K562 (cell line): ENCODE results near the gene MARCHF5. TPM values are rescaled to one million over a fixed set of nuclear protein-coding genes. Genes with fewer than 3 reads are reported as not detected.

Experiments used
- ARID1B ChIP-seq: fragments of 450-650 bp; IDR thresholded peaks from 2 replicates; pipeline ENCODE4 v1.6.1; 2016; ENCODE audit warnings: antibody characterized with exemption, mild to moderate bottlenecking, inconsistent platforms
- BRD4 ChIP-seq: fragments of 200-600 bp; sonication (generic); IDR thresholded peaks from 2 replicates; pipeline ENCODE4 v1.6.1; 2017; ENCODE audit warnings: inconsistent platforms
- COPS2 ChIP-seq: fragments of 450-650 bp; conservative IDR thresholded peaks from 2 replicates; pipeline ENCODE4 v1.6.1; 2016; ENCODE audit warnings: mild to moderate bottlenecking, moderate library complexity
- FOXK2 ChIP-seq, 2 experiments: fragments of 450-650 bp; IDR thresholded peaks in 1 of 2; conservative IDR thresholded peaks in 1 of 2; 2 replicates each; pipeline ENCODE4 v1.6.1; 2016; ENCODE audit warnings: low read depth in 2 of 2, mild to moderate bottlenecking in 1 of 2
- GTF3C2 ChIP-seq: IDR thresholded peaks from 3 replicates; pipeline ENCODE4 v1.6.1; 2011; ENCODE audit warnings: borderline replicate concordance, mild to moderate bottlenecking, moderate library complexity; ENCODE audit not compliant: insufficient read length; ENCODE audit errors: extremely low read depth
- HMG20B ChIP-seq: fragments of 250-450 bp; sonication (Bioruptor Pico); IDR thresholded peaks from 2 replicates; pipeline ENCODE4 v1.5.0; 2021; ENCODE audit warnings: mild to moderate bottlenecking
- MGA ChIP-seq: fragments of 450-650 bp; IDR thresholded peaks from 2 replicates; pipeline ENCODE4 v1.6.1; 2016; ENCODE audit warnings: mild to moderate bottlenecking, moderate library complexity
- POLR2G ChIP-seq: fragments of 200-400 bp; formaldehyde crosslinking; IDR thresholded peaks from 2 replicates; pipeline ENCODE4 v1.6.1; 2017; ENCODE audit warnings: low read depth, mild to moderate bottlenecking, antibody characterized with exemption, low read length, moderate library complexity
- RBFOX2 ChIP-seq: fragments of 200-400 bp; formaldehyde crosslinking; IDR thresholded peaks from 2 replicates; pipeline ENCODE4 v1.6.1; 2017; ENCODE audit warnings: low read depth, mild to moderate bottlenecking, low read length, moderate library complexity
- STAT5B ChIP-seq: fragments of 250-450 bp; sonication (Bioruptor Pico); IDR thresholded peaks from 2 replicates; pipeline ENCODE4 v1.8.0; 2021; ENCODE audit warnings: mild to moderate bottlenecking, inconsistent platforms
- ZNF12 ChIP-seq: sonication (generic); formaldehyde crosslinking; IDR thresholded peaks from 2 replicates; pipeline ENCODE4 v1.4.0; 2020; ENCODE audit warnings: mild to moderate bottlenecking, missing genetic modification reagents
- ZNF3 ChIP-seq: fragments of 250-450 bp; sonication (Bioruptor Pico); IDR thresholded peaks from 2 replicates; pipeline ENCODE4 v1.5.0; 2021; ENCODE audit warnings: mild to moderate bottlenecking, moderate library complexity
- ZNF79 ChIP-seq: fragments of 250-450 bp; sonication (Bioruptor Pico); IDR thresholded peaks from 2 replicates; pipeline ENCODE4 v1.4.0; 2020; ENCODE audit warnings: low read depth, mild to moderate bottlenecking, moderate library complexity
- polyA plus RNA-seq, 8 experiments: library from polyadenylated mRNA; depleted of rRNA in 4 of 8; stranded (reverse) in 5 of 8; unstranded in 3 of 8; fragments of >200 nt; fragmentation: Nextera tagmentation in 2 of 8; fragmentation: Illumina TruSeq in 1 of 8; extraction: Ambion mirVana in 2 of 8; extraction: Trizol in 1 of 8; gene quantifications; 2 replicates each; pipeline versions ENCODE4 v1.2.1 to v1.2.3, GENCODE V29; 2011 to 2014; ENCODE audit warnings: inconsistent platforms in 1 of 8, missing spikeins in 1 of 8
- total RNA-seq, 7 experiments: library from RNA; depleted of rRNA in 6 of 7; stranded (reverse); fragments of >200 nt in 6 of 7; fragmentation: Illumina TruSeq in 2 of 7; extraction: Trizol in 2 of 7; gene quantifications; 2 replicates each; pipeline versions ENCODE4 v1.2.1 to v1.2.3, GENCODE V29; 2011 to 2021; ENCODE audit warnings: low replicate concordance in 1 of 7

The MARCHF5 gene
- total and polyA plus RNA-seq, 9 of the 15 experiments (the other 6 are each of a cell fraction or from before 2014, with no cell fraction given) = 3.4 to 27.2 (median 11.5) TPM

DNA sequence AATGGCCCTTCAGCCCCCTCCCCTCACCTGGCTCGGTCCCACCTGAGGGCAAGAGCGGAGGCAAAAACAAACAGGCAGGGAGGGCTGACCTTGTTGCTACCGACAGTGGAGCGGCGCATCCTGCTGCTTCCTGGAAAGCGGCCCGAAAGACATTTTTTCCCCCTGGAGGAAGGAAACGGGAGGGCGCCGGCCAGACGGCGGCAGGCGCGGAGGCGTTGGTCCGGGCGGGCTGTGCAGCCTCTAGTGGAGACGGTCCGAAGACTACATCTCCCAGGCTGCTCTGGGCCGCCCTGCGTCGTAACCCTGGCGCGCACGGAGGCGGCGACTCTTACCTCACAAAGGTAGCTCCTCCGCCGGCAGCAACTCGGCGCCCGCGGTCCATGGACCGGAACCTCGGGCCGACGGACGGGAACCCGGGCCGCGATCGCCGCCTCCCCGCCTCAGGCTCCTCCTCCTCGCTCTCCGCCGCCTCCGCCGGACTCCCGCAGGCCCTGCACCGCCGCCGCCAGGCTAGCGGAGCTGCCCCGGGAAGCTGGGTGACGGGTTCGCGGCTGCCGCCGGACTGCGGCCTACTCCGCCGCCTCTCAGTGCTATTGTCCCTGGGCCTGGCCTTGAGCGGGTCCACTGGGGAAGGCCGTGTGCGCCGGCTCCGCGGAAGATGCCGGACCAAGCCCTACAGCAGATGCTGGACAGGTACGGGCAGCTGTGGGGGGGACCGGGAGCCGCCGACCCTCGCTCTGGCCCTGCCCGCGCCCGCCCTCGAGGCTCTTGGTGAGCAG, at the start of gene MARCHF5, which contains the start of gene CPEB3 (continued):
- TF ChIP-seq GTF3C2 (no peak), HMG20B (CRISPR knock-in tag) (no peak), POLR2G (peak; percentile 90), ZNF79 (CRISPR knock-in tag) (no peak), RBFOX2 (peak; percentile 93), MGA (no peak), ARID1B (no peak), ZNF12 (peak; percentile 47; the same call in 1 of the 2 replicates), STAT5B (CRISPR knock-in tag) (no peak), COPS2 (no peak), BRD4 (no peak), ZNF3 (no peak), FOXK2 (conservative IDR thresholded peaks at IDR 0.05 in 1 of 2, IDR thresholded peaks at IDR 0.05 in 1 of 2; ENCODE audit: low read depth in 2 of 2) (no peak; a peak in 1 of 4 replicates)
